Ammon's horn (tissue), 1 donor: ENCODE results near the gene GPC5.

Source experiments
- DNase-seq: peaks from one replicate; pipeline ENCODE4 v3.0.0-alpha.2; 2016; ENCODE audit warnings: low spot score

The GPC5 gene

DNA sequence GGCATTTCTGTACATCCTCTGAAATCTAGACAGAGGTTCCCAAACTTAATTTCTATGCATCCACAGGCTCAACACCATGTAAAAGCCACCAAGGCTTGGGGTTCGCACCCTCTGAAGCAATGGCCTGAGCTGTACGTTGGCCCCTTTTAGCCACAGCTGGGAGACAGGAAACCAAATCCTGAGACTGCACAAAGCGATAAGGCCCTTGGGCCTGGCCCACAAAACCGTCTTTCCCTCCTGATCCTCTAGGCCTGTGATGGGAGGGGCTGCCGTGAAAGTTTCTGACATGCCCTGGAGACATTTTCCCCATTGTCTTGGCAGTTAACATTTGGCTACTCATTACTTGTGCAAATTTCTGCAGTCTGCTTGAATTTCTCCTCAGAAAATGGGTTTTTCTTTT, 766.4 kb downstream of the GPC5 start:
- no peak for DNase-seq

- DNase-seq: no peak
These were observed 773.8 kb downstream of the GPC5 start for GRCh38 chr13:92172191-92172590.

DNA sequence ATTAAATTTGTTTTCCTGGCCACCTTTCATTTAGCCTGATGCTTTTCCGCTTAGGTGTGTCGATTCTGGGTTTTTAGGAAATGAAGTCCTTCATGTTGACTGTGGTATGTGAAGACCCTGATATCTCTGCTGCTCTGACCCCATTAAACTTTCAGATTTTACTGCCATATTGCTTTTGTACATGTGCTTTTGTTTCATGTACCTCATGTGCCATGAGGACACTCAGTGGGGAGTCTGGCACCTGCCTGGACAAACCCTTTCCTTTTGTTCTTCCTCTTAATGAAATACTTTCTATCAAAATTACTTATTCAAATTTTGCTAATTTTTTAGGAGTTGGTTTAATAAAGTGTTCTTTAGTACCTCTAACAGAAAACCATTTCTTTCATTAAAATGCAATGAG, 774.8 kb downstream of the GPC5 start:
- DNase-seq: no peak

DNA sequence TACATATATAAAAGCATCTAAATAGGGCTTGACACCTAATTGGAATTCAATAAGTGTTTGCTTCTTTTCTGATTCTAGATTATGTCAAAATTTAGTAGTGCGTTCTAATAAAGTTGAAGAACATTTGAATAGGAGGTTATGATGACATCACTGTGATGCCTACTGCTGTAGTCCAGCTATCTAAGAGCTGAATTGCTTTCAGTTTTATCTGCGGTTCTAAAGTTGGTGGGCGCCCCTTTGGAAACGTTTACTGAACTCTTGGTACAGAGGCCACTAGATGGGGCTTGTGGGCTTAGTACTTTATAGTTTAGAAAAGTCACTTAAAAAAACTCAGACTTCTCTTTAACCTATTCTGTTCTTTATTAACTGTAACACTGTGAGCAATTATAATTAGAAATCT, 776.9 kb downstream of the GPC5 start:
- DNase-seq: peak; percentile 14

GRCh38 chr13:92177966-92178365, 779.5 kb downstream of the GPC5 start:
- peak; percentile 36 for DNase-seq

DNA sequence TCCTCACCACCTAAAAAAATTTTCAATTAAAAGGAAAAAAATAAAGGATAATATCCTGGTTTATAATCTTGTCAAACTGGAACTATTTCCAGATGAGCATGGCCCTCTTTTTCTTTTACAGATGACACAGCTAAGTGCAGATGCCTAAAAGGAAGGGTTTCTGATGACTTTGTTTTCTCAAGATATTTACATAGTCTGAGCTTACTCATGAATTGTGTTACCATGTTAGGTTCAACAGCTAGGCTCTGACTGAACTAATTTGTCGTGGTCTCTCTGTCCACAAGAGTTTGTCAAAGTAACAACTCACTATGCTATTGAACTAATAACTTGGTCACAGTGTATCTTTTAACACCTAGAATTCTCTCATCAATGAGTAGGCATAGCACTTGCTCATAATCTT, 780.8 kb downstream of the GPC5 start:
- DNase-seq: no peak

- DNase-seq: peak; percentile 25
These were observed 789.1 kb downstream of the GPC5 start for GRCh38 chr13:92187378-92187989.

DNA sequence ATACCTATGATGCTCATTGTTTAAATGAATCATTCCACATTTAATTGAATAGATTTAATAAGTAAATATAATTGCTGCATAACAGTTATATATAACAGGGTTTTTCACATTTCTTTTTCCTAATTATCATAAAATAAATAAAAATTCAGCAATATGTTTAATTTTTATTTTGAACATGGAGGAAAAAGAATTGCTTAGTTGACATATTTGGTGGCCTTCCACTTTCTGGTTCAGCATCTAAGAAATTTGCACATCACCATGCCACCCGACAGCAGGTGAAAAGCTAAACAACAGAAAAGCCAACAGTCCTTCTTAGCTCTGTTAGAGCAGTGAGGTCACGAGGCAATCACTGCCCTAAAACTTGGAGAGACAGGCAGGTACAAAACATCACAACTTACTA, 790.2 kb downstream of the GPC5 start:
- no peak for DNase-seq

GRCh38 chr13:92196591-92197256, 798.3 kb downstream of the GPC5 start:
- peak; percentile 4 for DNase-seq

GRCh38 chr13:92197669-92198068, 799.2 kb downstream of the GPC5 start:
- no peak for DNase-seq

DNA sequence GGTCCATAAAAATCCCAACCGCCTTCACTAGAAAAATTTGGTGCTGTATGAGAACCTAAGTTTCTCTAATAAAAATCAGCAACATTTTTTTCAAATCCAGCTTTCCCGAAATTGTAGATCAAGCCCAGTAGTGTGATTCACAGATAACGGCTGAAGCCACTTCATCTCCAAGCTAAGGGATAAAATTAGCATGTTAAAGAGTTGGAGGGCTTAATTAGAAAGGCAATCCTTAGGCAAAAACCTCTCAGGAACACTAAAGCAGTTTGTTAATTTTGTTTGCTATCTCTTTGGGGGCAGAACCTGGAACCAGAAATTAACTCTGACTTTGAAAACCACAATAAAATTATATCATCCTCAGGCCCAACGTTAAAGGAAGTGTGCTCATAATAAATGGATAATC, 820.2 kb downstream of the GPC5 start:
- DNase-seq: no peak

- no peak for DNase-seq
These were observed 823.5 kb downstream of the GPC5 start for GRCh38 chr13:92221916-92222315.

GRCh38 chr13:92224052-92224821, 825.8 kb downstream of the GPC5 start:
- DNase-seq: no peak

- no peak for DNase-seq
These were observed 826.4 kb downstream of the GPC5 start for GRCh38 chr13:92224825-92225224.

- DNase-seq: no peak
These were observed 827.4 kb downstream of the GPC5 start for GRCh38 chr13:92225861-92226260.

- DNase-seq: no peak
These were observed 834.5 kb downstream of the GPC5 start for GRCh38 chr13:92232871-92233270.

DNA sequence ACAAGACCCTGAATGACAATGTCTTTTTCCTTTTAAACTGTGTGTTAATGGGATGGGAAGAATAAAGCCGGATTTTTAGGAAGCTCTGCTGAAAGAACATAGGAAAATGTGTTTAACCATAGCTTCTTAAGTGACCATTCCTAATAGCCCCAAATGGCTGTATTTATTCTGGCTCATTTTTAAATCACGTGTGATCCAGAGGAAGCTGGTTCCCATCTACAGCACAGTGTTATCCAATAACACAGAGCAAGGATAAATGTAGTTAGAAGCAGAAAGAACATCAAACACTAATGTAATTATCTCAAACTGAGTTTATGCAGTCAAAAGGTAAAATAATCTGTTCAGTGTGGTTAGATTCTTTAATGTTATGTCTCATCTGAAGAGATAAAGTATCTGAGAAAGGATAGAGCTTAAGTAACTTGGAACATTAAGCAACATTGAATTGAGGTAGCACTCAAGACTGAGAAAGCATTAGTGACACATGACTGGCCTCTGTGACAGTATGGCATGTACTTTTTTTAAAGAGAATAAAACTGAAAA, 853.3 kb downstream of the GPC5 start:
- DNase-seq: no peak

DNA sequence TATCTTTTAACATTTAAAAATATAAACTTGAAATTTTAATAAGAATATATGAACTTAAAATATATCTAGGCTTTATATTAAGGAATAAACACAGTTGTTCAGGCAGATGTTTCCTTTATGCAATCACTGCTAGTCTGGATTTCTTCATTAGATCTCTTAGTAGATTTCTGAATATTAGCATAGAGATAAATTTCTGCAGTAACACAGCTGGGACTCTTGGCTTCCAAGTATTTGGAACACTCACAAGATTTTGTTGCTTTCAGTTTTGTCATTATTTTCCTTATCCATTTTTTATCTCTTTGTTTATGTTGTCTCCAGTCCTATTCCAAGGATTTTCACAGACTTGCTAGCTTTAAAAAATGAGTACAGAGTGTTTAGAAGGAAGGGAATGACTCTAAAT, 857.1 kb downstream of the GPC5 start:
- DNase-seq: no peak

GRCh38 chr13:92256211-92256610, 857.8 kb downstream of the GPC5 start:
- no peak for DNase-seq

DNA sequence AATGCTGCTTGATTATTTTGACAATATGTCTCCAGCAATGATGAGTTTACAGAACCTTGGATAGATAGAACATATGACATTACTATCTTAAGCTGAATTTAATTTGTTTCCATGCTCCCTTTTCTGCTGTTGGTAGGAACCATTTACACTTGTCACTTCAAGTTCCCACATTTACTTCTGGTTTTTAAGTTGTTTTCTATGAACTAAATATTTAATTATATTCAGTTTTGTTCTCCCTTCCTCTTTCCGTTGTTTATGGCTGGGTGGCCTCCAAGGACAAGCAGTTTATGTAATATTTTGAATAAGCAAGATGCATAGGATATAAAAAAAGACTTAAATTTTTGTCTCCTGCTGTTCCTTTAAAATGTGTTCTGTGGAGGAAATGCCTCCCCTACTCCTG, 860.6 kb downstream of the GPC5 start:
- DNase-seq: no peak

DNA sequence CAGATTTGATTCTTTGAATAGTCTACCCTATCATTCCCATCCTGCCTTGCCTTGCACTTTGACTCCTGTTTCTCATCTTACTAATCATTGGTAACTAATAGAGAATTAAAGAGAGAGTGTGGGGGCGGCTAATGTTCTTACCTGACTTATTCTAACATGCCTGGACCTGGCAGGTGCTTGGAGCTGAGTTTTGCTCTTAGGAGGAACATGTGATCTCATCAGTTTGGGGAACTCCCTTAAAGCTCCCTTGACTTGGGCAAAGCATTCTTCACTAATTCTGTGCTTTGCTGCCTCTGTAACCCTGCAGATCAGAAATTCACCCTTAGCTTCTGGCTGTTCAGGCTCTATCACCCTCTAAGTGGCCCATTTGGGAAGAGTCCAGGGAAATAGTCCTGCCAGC, 861.1 kb downstream of the GPC5 start:
- no peak for DNase-seq

GRCh38 chr13:92260363-92260762, 861.9 kb downstream of the GPC5 start:
- DNase-seq: no peak
